Motor neuron (in vitro differentiated cells): ENCODE data around the gene TLE6. TPM values are rescaled to one million over a fixed set of nuclear protein-coding genes. Genes with fewer than 3 reads are reported as not detected.
A peak's percentile ranks its signal among the peaks of the same experiment; 100 is the strongest.
"Not testable (repeated sequence)": the region's sequence is repeated elsewhere in the genome, so short reads cannot be mapped to it uniquely, and the experiment has no call there.

Source experiments
- ATAC-seq, 8 experiments: fragments of 200-7000 bp; cut with Tn5 transposase; replicated peaks in 6 of 8; 2 replicates each; pipeline ENCODE4 v1.8.0; 2021; ENCODE audit warnings: mild to moderate bottlenecking in 8 of 8, moderate library complexity in 8 of 8
- H3K27ac ChIP-seq, 2 donors: fragments of 250-450 bp; sonication (Bioruptor Pico); 2 replicates each; pipeline ENCODE4 v1.9.0; 2021; ENCODE audit warnings: antibody characterized with exemption in 2 of 2, mild to moderate bottlenecking in 2 of 2, moderate library complexity in 1 of 2
- H3K4me1 ChIP-seq, 2 donors: fragments of 250-450 bp; sonication (Bioruptor Pico); replicated peaks in 1 of 2; 2 replicates each; pipeline ENCODE4 v1.6.1; 2021; ENCODE audit warnings: antibody characterized with exemption in 2 of 2, mild to moderate bottlenecking in 2 of 2, moderate library complexity in 1 of 2
- H3K4me3 ChIP-seq, 5 donors: fragments of 250-450 bp; sonication (Bioruptor Pico); 2 replicates each; pipeline ENCODE4 v1.9.0; 2021; ENCODE audit warnings: antibody characterized with exemption in 5 of 5, mild to moderate bottlenecking in 5 of 5, moderate library complexity in 4 of 5
- WGBS, 10 experiments: fragments of 450-650 bp; shearing (Covaris generic); methylation state at CpG; one replicate each; pipeline ENCODE4 v1.0.0; 2022; 5-methylcytosine and 5-hydroxymethylcytosine counted together
- in situ Hi-C, 9 experiments: fragments of 400-800 bp; cut with MboI; loops; one replicate each; pipeline ENCODE4 v1.15.0; 2021; ENCODE audit warnings: low sequenced_read_pairs in 9 of 9, low pct_unique_long_range_greater_than_20kb in 2 of 9; ENCODE audit not compliant: unreplicated experiment in 9 of 9
- total RNA-seq, 8 experiments: library from RNA; unstranded; fragments of 300-600 nt; gene quantifications; 2 replicates each; pipeline versions ENCODE4 v1.2.3 to v1.2.4, GENCODE V29; 2022

The TLE6 gene
- total RNA-seq, 8 experiments from 2014 or later: 0.18 to 3.9 (median 0.81) TPM; not detected in 1

- ATAC-seq: no peak
- WGBS, 10 experiments: 60 to 76% methylated on average over 2 to 8 of the region's 13 CpGs; no CpG with 5 or more reads in 8 of the 10 experiments
- in situ Hi-C loops: no loop called here
- no peak overlapping the region for H3K27ac ChIP-seq
- peaks cover 0 to 4% of the 10 kb centered on the region in 2 donors for H3K4me1 ChIP-seq
- no peak overlapping the region for H3K4me3 ChIP-seq
These were observed 33.5 kb downstream of the TLE6 start for GRCh38 chr19:3010871-3011270.

- H3K4me3 ChIP-seq, in situ Hi-C loops, H3K27ac ChIP-seq, ATAC-seq, H3K4me1 ChIP-seq: not testable (repeated sequence)
- WGBS, 10 experiments: 53 to 100% (median 77%) methylated on average over 1 to 8 of the region's 13 CpGs; no CpG with 5 or more reads in 2 of the 10 experiments
These were observed 34.7 kb downstream of the TLE6 start for GRCh38 chr19:3012059-3012458.

GRCh38 chr19:3012621-3013262 lies 35.4 kb downstream of the TLE6 start:
- WGBS, 10 experiments: 0 to 75% (median 36%) methylated on average over 1 to 11 of the region's 16 CpGs; no CpG with 5 or more reads in 4 of the 10 experiments
- in situ Hi-C loops: no loop called here
- peaks cover 0 to 4% of the 10 kb centered on the region in 2 donors for H3K4me1 ChIP-seq
- no peak overlapping the region for H3K4me3 ChIP-seq
- H3K27ac ChIP-seq: no peak overlapping the region
- ATAC-seq: peak in 4 of 8 experiments; percentile 24 to 69 (median 54)

GRCh38 chr19:3013263-3013725 lies 35.9 kb downstream of the TLE6 start:
- Histone ChIP-seq H3K4me1 (peaks cover 0 to 4% of the 10 kb centered on the region in 2 donors), H3K4me3 (no peak overlapping the region), H3K27ac (no peak overlapping the region)
- WGBS, 10 experiments: 8 to 100% (median 67%) methylated on average over 1 to 5 of the region's 7 CpGs; no CpG with 5 or more reads in 3 of the 10 experiments
- peak in 3 of 8 experiments; percentile 5 to 70 (median 26) for ATAC-seq
- in situ Hi-C loops: no loop called here

GRCh38 chr19:3014135-3014534 lies 36.8 kb downstream of the TLE6 start:
- in situ Hi-C loops: no loop called here
- no peak overlapping the region for H3K4me3 ChIP-seq
- no peak overlapping the region for H3K27ac ChIP-seq
- peaks cover 0 to 4% of the 10 kb centered on the region in 2 donors for H3K4me1 ChIP-seq
- no peak for ATAC-seq
- 71 to 100% (median 96%) methylated on average over 1 to 4 of the region's 8 CpGs; no CpG with 5 or more reads in 4 of the 10 experiments for WGBS, 10 experiments

- peaks cover 0 to 4% of the 10 kb centered on the region in 2 donors for H3K4me1 ChIP-seq
- no peak overlapping the region for H3K4me3 ChIP-seq
- ATAC-seq: no peak
- no peak overlapping the region for H3K27ac ChIP-seq
- in situ Hi-C loops: no loop called here
- 7 to 93% (median 79%) methylated on average over 1 to 7 of the region's 22 CpGs; no CpG with 5 or more reads in 2 of the 10 experiments for whole genome bisulfite sequencing, 10 experiments
These were observed 38.0 kb downstream of the TLE6 start for GRCh38 chr19:3015126-3016057.

- ATAC-seq: no peak
- no peaks in the 10 kb centered on the region for H3K4me1 ChIP-seq
- H3K4me3 ChIP-seq: no peak overlapping the region
- H3K27ac ChIP-seq: no peak overlapping the region
- in situ Hi-C loops: no loop called here
- 40 to 100% (median 100%) methylated on average over 1 to 4 of the region's 7 CpGs; no CpG with 5 or more reads in 5 of the 10 experiments for WGBS, 10 experiments
These were observed 40.6 kb downstream of the TLE6 start for GRCh38 chr19:3017923-3018322.

- H3K4me1 ChIP-seq: no peaks in the 10 kb centered on the region
- H3K27ac ChIP-seq: no peak overlapping the region
- WGBS, 10 experiments: 80 to 100% (median 93%) methylated on average over 1 to 4 of the region's 28 CpGs; no CpG with 5 or more reads in 6 of the 10 experiments
- no peak overlapping the region for H3K4me3 ChIP-seq
- in situ Hi-C loops: no loop called here
- ATAC-seq: no peak
These were observed 42.0 kb downstream of the TLE6 start for GRCh38 chr19:3019211-3019854.

GRCh38 chr19:3020321-3020960 lies 43.1 kb downstream of the TLE6 start:
- in situ Hi-C loops: no loop called here
- Histone ChIP-seq H3K4me1 (peaks cover 0 to 8% of the 10 kb centered on the region in 2 donors), H3K4me3 (no peak overlapping the region), H3K27ac (no peak overlapping the region)
- ATAC-seq: no peak
- WGBS, 10 experiments: 27 to 75% (median 60%) methylated on average over 2 to 6 of the region's 18 CpGs; no CpG with 5 or more reads in 3 of the 10 experiments

GRCh38 chr19:3024509-3024869 lies 47.1 kb downstream of the TLE6 start:
- WGBS, 10 experiments: no CpG with 5 or more reads among the region's 5 CpGs
- no peak overlapping the region for H3K4me3 ChIP-seq
- in situ Hi-C loops: no loop called here
- H3K27ac ChIP-seq: no peak overlapping the region
- no peak for ATAC-seq
- H3K4me1 ChIP-seq: peaks cover 0 to 15% of the 10 kb centered on the region in 2 donors

- H3K27ac ChIP-seq: no peak overlapping the region
- H3K4me1 ChIP-seq: peaks cover 0 to 15% of the 10 kb centered on the region in 2 donors
- 100% methylated on average over 2 of the region's 30 CpGs; no CpG with 5 or more reads in 9 of the 10 experiments for WGBS, 10 experiments
- no peak overlapping the region for H3K4me3 ChIP-seq
- ATAC-seq: peak in 3 of 8 experiments; percentile 14 to 49 (median 38)
- in situ Hi-C loops: no loop called here
These were observed 47.6 kb downstream of the TLE6 start for GRCh38 chr19:3024870-3025548.

- 38 to 100% (median 92%) methylated on average over 1 to 3 of the region's 9 CpGs; no CpG with 5 or more reads in 7 of the 10 experiments for WGBS, 10 experiments
- ATAC-seq: no peak
- in situ Hi-C loops: no loop called here
- H3K27ac ChIP-seq: no peak overlapping the region
- no peak overlapping the region for H3K4me3 ChIP-seq
- H3K4me1 ChIP-seq: peaks cover 0 to 15% of the 10 kb centered on the region in 2 donors
These were observed 48.2 kb downstream of the TLE6 start for GRCh38 chr19:3025549-3025886.
